ENCODE results near the gene C19orf81. TPM values are rescaled to one million over a fixed set of nuclear protein-coding genes. Genes with fewer than 3 reads are reported as not detected.

C19orf81 gene
- total and polyA plus RNA-seq, 2 of the 8 experiments (the other 6 are each of a cell fraction or from before 2014, with no cell fraction given): 11.7 to 13.0 TPM

DNA sequence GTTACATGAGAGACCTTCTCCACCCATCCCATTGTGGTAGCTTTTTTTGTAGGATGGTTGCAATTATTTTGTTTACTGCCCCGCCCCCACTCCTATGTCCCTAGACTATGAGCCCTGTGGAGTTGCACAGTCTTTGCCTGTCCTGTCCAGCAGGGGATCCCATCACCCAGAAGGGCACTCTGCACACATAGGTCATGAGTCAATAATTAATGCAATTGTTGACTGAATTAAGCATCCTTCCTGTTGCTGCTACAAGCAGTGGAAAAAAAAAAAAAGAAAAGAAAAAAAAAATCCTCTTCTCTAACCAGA is 14.2 kb downstream of the C19orf81 start:
- 100% methylated on average over 1 of the region's 1 CpG; no CpG with 5 or more reads in 1 of the 2 experiments for WGBS, 2 experiments (ENCODE audit: extremely low coverage in 1 of 2, insufficient coverage in 1 of 2, insufficient read length in 1 of 2, insufficient replicate concordance in 2 of 2, low coverage in 1 of 2, low lambda C conversion rate in 2 of 2, missing lambda C conversion rate in 1 of 2)
- Histone ChIP-seq H4K8ac (ENCODE audit: extremely low read depth, insufficient read depth, low read length) (no peak overlapping the region), H3K9ac (replicated peaks in 1 of 4; ENCODE audit: extremely low read depth in 1 of 4, low read depth in 3 of 4, low read length in 3 of 4) (no peak overlapping the region), H3K4me3 (ENCODE audit: extremely low read depth in 1 of 4, insufficient read depth in 2 of 4, low read depth in 3 of 4, low read length in 4 of 4) (no peak overlapping the region), H2BK15ac (ENCODE audit: low read length) (no peak overlapping the region), H4K5ac (ENCODE audit: insufficient read length, low read depth, low read length) (no peak overlapping the region), H3K14ac (ENCODE audit: insufficient read length) (no peak overlapping the region), H3K18ac (ENCODE audit: extremely low read depth, low read length) (no peak overlapping the region), H3K79me2 (ENCODE audit: control insufficient read depth in 1 of 2, insufficient read depth in 2 of 2, low read length in 2 of 2) (no peaks in the 10 kb centered on the region), H2BK12ac (ENCODE audit: low read depth, low read length) (no peak overlapping the region), H3K36me3 (ENCODE audit: control insufficient read depth in 2 of 4, insufficient read depth in 4 of 4, low read length in 3 of 4) (no peaks in the 10 kb centered on the region; a peak in 1 of 8 replicates), H3K4me2 (ENCODE audit: insufficient read depth in 1 of 2, low read depth in 2 of 2, low read length in 2 of 2) (no peak overlapping the region), H3K23me2 (ENCODE audit: low read depth, low read length) (peaks cover 11% of the 10 kb centered on the region), H2BK5ac (ENCODE audit: low read depth, low read length) (no peak overlapping the region), H3K4me1 (replicated peaks in 1 of 4; ENCODE audit: control insufficient read depth in 3 of 4, insufficient read depth in 4 of 4, low read length in 3 of 4) (peaks cover 0 to 13% (median 8%) of the 10 kb centered on the region in 4 experiments; a peak in 5 of 7 replicates), H4K20me1 (replicated peaks in 1 of 2; ENCODE audit: control insufficient read depth in 1 of 2, insufficient read depth in 2 of 2, low read length in 2 of 2) (peaks cover 0 to 9% of the 10 kb centered on the region in 2 experiments), H3K4ac (replicated peaks; ENCODE audit: insufficient read length, low read depth, low read length) (no peak overlapping the region), H3K23ac (ENCODE audit: insufficient read length) (no peak overlapping the region), H3K27me3 (replicated peaks in 1 of 4; ENCODE audit: control insufficient read depth in 3 of 4, extremely low read depth in 1 of 4, insufficient read depth in 3 of 4, low read length in 3 of 4) (peaks cover 19 to 25% (median 22%) of the 10 kb centered on the region in 4 experiments), H2AFZ (ENCODE audit: low read length) (no peak overlapping the region), H2BK20ac (ENCODE audit: low read length) (no peak overlapping the region), H2AK5ac (ENCODE audit: low read depth, low read length) (no peak overlapping the region), H3K9me3 (ENCODE audit: insufficient read depth in 2 of 2, low read depth in 1 of 2, low read length in 1 of 2) (0 out of 4 replicates have a peak, but pooled peaks cover 0 to 5% of the 10 kb centered on the region in 2 experiments), H3K56ac (replicated peaks; ENCODE audit: insufficient read length, low read depth, low read length) (no peak overlapping the region), H3K79me1 (ENCODE audit: low read depth, low read length) (no peaks in the 10 kb centered on the region), H2BK120ac (replicated peaks; ENCODE audit: low read depth, low read length) (no peak overlapping the region), H3K27ac (ENCODE audit: low read depth, low read length) (no peak overlapping the region), H4K91ac (replicated peaks; ENCODE audit: insufficient read length, low read length) (no peak overlapping the region)
- CTCF ChIA-PET (ENCODE audit: partially characterized antibody): interaction anchor here (0.7 to 2.6 kb wide), 2 partner anchors 20 to 126 kb away, joined by 3 to 14 read pairs; no protein-coding TSS in a partner anchor
- FAIRE-seq (no peak), DNase-seq (ENCODE audit: low read depth in 1 of 2, low spot score in 2 of 2) (no peak)
- POLR2A ChIA-PET (ENCODE audit: partially characterized antibody): interaction anchor here (0.6 kb wide), 1 partner anchor 75 kb away, joined by 3 read pairs; no protein-coding TSS in a partner anchor
- TF ChIP-seq EZH2 (IDR thresholded peaks at IDR 0.05; ENCODE audit: low read depth, low read length, severe bottlenecking): no peak
- TF ChIP-seq, protein P1, sequence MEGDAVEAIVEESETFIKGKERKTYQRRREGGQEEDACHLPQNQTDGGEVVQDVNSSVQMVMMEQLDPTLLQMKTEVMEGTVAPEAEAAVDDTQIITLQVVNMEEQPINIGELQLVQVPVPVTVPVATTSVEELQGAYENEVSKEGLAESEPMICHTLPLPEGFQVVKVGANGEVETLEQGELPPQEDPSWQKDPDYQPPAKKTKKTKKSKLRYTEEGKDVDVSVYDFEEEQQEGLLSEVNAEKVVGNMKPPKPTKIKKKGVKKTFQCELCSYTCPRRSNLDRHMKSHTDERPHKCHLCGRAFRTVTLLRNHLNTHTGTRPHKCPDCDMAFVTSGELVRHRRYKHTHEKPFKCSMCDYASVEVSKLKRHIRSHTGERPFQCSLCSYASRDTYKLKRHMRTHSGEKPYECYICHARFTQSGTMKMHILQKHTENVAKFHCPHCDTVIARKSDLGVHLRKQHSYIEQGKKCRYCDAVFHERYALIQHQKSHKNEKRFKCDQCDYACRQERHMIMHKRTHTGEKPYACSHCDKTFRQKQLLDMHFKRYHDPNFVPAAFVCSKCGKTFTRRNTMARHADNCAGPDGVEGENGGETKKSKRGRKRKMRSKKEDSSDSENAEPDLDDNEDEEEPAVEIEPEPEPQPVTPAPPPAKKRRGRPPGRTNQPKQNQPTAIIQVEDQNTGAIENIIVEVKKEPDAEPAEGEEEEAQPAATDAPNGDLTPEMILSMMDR (IDR thresholded peaks at IDR 0.05; ENCODE audit: control extremely low read depth in 1 of 3, insufficient read depth in 1 of 3, low read depth in 1 of 3, low read length in 3 of 3): peak in 1 of 3 experiments; percentile 19; a peak in 1 of 4 replicates
